Tracheal epithelial cell (primary cell): ENCODE data around the gene CRAMP1. TPM values are rescaled to one million over a fixed set of nuclear protein-coding genes. Genes with fewer than 3 reads are reported as not detected.

ENCODE experiments used
- total RNA-seq: library from RNA; depleted of rRNA; stranded (reverse); fragments of >200 nt; gene quantifications from 2 replicates; pipeline ENCODE4 v1.2.1, GENCODE V29; 2014

Gene CRAMP1, protein sequence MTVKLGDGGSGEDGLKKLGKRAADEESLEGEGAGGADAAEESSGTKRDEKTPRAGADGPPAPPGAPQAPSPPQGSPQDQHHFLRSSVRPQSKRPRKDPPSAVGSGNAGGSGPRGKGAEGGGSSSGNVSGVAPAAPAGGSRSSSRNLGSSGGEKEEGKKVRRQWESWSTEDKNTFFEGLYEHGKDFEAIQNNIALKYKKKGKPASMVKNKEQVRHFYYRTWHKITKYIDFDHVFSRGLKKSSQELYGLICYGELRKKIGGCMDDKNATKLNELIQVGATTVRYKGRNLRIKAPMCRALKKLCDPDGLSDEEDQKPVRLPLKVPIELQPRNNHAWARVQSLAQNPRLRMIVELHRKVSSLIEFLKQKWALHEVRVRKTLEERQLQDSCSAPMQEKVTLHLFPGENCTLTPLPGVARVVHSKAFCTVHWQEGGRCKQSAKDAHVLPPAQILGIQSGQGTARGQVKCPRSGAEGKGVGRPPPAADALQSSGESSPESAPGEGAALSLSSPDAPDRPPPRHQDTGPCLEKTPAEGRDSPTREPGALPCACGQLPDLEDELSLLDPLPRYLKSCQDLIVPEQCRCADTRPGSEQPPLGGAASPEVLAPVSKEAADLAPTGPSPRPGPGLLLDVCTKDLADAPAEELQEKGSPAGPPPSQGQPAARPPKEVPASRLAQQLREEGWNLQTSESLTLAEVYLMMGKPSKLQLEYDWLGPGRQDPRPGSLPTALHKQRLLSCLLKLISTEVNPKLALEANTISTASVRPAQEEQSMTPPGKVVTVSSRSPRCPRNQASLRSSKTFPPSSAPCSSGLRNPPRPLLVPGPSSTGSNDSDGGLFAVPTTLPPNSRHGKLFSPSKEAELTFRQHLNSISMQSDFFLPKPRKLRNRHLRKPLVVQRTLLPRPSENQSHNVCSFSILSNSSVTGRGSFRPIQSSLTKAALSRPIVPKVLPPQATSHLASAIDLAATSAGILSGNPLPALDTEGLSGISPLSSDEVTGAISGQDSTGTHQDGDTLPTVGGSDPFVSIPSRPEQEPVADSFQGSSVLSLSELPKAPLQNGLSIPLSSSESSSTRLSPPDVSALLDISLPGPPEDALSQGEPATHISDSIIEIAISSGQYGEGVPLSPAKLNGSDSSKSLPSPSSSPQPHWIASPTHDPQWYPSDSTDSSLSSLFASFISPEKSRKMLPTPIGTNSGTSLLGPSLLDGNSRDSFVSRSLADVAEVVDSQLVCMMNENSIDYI (N-terminal part only)
- total RNA-seq = 4.0 and 6.5 TPM in 2 replicates

DNA sequence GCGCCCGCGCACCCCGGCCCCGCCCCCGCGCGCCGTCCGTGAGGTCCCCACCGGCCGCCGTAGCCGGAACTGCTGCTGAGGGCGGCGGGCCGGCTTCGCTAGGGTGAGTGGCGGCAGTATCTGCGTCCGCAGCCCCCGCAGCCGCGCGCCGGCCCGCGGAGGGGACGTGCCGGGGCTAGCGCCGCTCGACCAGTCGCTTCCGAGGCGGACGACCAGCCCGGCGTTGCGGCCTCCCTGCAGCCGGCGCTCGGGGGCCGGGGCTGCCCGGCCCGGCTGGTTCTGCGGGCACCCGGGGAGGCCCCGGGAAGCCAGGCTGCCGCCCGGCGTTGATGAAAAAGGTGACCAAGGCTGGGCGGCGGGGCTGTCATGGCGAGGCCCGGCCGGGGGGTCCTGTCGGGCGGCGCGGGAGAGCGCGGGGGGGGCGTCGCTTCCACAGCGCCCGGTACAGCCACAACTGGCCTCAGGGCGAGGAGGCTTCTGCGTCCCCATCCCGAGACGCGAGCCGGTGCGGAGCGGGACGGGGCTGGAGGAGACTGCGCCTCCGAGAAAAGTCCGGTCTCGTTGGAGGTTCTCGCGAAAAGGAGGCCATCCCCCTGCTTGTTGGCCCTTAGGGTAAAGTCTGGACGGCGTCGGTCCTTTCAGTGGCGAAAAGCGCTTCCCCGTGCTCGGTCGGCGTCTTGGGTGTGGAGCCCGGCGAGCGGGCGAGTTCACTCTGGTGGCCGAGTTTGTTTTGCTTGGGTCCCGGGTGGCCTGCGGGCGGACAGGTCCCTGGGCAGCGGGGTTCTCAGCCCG lies at the start of gene CRAMP1:
TSS of gene CRAMP1 (plus strand) at position 41 of the 792 bp plus-strand sequence. CDS start 2,280 bp downstream, outside the sequence.

DNA sequence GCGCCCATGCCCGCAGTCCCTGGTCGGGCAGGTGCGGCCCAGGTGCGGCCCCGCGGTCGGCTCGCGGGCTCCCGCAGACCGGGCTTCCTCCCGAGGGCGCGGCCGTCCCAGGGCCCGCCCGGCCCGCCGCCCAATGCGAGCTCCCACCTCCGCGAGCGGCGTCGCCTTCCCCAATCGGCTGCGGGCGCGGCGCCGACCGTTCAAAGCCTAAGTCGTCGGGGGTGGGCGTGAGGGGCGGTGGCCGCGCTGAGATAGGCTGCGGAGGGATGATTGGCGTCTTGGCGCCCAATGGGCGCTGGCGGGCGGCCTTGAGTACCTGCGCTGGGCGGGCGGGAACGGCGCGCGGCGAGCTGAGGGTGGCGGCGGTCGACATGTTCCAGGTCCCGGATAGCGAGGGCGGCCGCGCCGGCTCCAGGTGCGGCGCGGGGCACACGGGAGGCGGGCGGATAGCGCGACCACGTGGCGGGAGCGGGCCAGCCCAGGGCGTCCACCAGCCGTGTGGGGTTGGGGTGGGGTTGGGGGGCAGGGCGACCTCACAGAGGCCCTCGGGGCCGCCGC lies 65.9 kb downstream of the CRAMP1 start, which contains the start of gene JPT2:
TSS of gene JPT2 (plus strand) at position 338 of the 558 bp plus-strand sequence. CDS start at position 372, 34 bp downstream.

DNA sequence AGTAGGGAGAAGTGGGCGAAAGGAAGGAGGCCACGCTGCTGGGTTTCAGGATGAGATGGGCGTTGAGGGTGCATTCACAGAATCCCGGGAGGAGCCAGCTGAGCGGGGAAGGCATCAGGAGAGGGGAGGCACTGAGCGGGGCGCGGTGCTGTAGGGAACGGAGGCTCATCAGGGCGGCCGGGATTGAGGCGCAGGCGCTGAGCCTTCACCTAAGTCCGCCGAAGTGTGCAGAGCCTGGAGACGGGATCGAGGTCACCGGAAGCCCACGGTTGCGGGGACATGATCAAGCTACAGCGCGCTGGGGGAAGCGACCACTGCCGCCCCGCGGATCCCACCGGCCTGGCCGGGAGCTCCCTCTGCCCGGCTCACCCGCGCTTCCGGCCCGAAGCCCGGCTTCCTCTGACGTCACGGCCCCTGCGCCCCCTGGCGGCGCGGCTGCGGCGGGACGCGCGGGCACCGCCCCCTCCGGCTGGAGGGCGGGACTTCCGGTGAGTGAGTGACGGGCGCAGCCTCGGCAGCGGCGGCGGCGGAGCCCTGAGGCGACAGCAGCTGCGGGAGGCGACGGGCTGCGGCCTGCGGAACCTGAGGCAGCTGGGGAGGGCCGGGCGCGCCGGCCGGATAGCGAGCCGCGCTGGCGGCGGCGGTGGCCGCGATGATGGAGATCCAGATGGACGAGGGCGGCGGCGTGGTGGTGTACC lies 93.7 kb downstream of the CRAMP1 start, which contains the start of gene MAPK8IP3:
TSS of gene MAPK8IP3 (plus strand) at position 508 of the 698 bp plus-strand sequence. CDS start at position 653, 145 bp downstream.

Other genes with a start within 250 kb of the CRAMP1 start
- 2.3 and 4.1 TPM in 2 replicates for gene UNKL, start 197.7 kb upstream of the CRAMP1 start, total RNA-seq
- 14.7 and 16.1 TPM in 2 replicates for gene UQCC4, start 191.6 kb upstream of the CRAMP1 start, total RNA-seq
- not detected in 2 replicates for gene PERCC1, start 181.3 kb upstream of the CRAMP1 start, total RNA-seq
- gene CCDC154, start 167.8 kb upstream of the CRAMP1 start, total RNA-seq = 0.24 and 0.43 TPM in 2 replicates
- 56.5 and 80.7 TPM in 2 replicates for gene CLCN7, start 137.3 kb upstream of the CRAMP1 start, total RNA-seq
- gene PTX4, start 123.4 kb upstream of the CRAMP1 start, total RNA-seq = 0.85 TPM in 1 of 2 replicates, not detected in the other
- gene TELO2, start 119.0 kb upstream of the CRAMP1 start, total RNA-seq = 7.2 and 8.9 TPM in 2 replicates
- gene TMEM204, start 78.7 kb upstream of the CRAMP1 start, total RNA-seq = under 0.01 and 0.72 TPM in 2 replicates
- 13.9 and 17.8 TPM in 2 replicates for gene IFT140, start 288 bp upstream of the CRAMP1 start, total RNA-seq
- gene JPT2, start 65.9 kb downstream of the CRAMP1 start, total RNA-seq = 75.2 and 122 TPM in 2 replicates
- gene MAPK8IP3, start 93.8 kb downstream of the CRAMP1 start, total RNA-seq = 20.0 and 22.2 TPM in 2 replicates
- gene NME3, start 159.2 kb downstream of the CRAMP1 start, total RNA-seq = 114 and 146 TPM in 2 replicates
- 2.8 and 17.8 TPM in 2 replicates for gene EME2, start 160.4 kb downstream of the CRAMP1 start, total RNA-seq
- 91.8 and 93.1 TPM in 2 replicates for gene MRPS34, start 160.8 kb downstream of the CRAMP1 start, total RNA-seq
- gene SPSB3, start 170.2 kb downstream of the CRAMP1 start, total RNA-seq = 54.2 and 59.3 TPM in 2 replicates
- gene NUBP2, start 170.6 kb downstream of the CRAMP1 start, total RNA-seq = 82.7 and 111 TPM in 2 replicates
- gene IGFALS, start 181.3 kb downstream of the CRAMP1 start, total RNA-seq = under 0.01 TPM in 1 of 2 replicates, not detected in the other
- 68.2 and 75.2 TPM in 2 replicates for gene HAGH, start 214.5 kb downstream of the CRAMP1 start, total RNA-seq
- 56.5 and 106 TPM in 2 replicates for gene FAHD1, start 214.8 kb downstream of the CRAMP1 start, total RNA-seq